ENCODE data around the gene EPHA6. TPM values are rescaled to one million over a fixed set of nuclear protein-coding genes. Genes with fewer than 3 reads are reported as not detected.

The EPHA6 gene
- total RNA-seq, 1 experiment from 2014 or later, result 0.61 TPM

GRCh38 chr3:97575742-97576141 lies 761.3 kb downstream of the EPHA6 start:
- no peaks in the 10 kb centered on the region for H3K27me3 Mint-ChIP-seq (ENCODE audit: low read depth)

More at GRCh38 chr3:97575742-97576141, 761.3 kb downstream of the EPHA6 start:
- TF ChIP-seq CTCF (conservative IDR thresholded peaks at IDR 0.05), result no peak
- no peaks in the 10 kb centered on the region for H3K9me3 ChIP-seq (ENCODE audit: control insufficient read depth, low read depth, low read length)
- H3K4ac ChIP-seq (ENCODE audit: low read depth, low read length), result no peak overlapping the region
- Mint-ChIP-seq H3K36me3 (ENCODE audit: insufficient read depth in 1 of 3, low read depth in 3 of 3) (no peaks in the 10 kb centered on the region), H3K27ac (no peak overlapping the region), H3K9me3 (no peaks in the 10 kb centered on the region), H3K4me3 (no peak overlapping the region), H3K4me1 (no peaks in the 10 kb centered on the region)
- H3K79me1 ChIP-seq (ENCODE audit: insufficient read depth, low read depth, low read length, poor library complexity, severe bottlenecking), result no peaks in the 10 kb centered on the region
- no peaks in the 10 kb centered on the region for H3K23me2 ChIP-seq (ENCODE audit: insufficient read length, low read depth, low read length, poor library complexity, severe bottlenecking)
- no peaks in the 10 kb centered on the region for H3K27me3 ChIP-seq (ENCODE audit: insufficient read depth, low read length)
- no peaks in the 10 kb centered on the region for H4K20me1 ChIP-seq (ENCODE audit: control insufficient read depth, insufficient read depth, insufficient read length)
- no peak overlapping the region for H3K27ac ChIP-seq (ENCODE audit: insufficient read length, low read depth, low read length)
- no peaks in the 10 kb centered on the region for H3K4me1 ChIP-seq (ENCODE audit: insufficient read depth, low read length)
- H2BK120ac ChIP-seq (ENCODE audit: low read depth, low read length, poor library complexity, severe bottlenecking), result no peak overlapping the region
- no peak overlapping the region for H3K18ac ChIP-seq (ENCODE audit: insufficient read length, low read depth, low read length)
- no peak overlapping the region for H2AK5ac ChIP-seq (ENCODE audit: insufficient read length, low read length)
- no peak overlapping the region for H3K56ac ChIP-seq (ENCODE audit: insufficient read length, low read depth, low read length)
- no peak overlapping the region for H3K23ac ChIP-seq (ENCODE audit: insufficient read length, low read depth, low read length)
- no peak overlapping the region for H4K91ac ChIP-seq (ENCODE audit: insufficient read length, low read depth, low read length)
- no peak overlapping the region for H4K8ac ChIP-seq (replicated peaks; ENCODE audit: insufficient read length, low read depth, low read length)
- no peak for DNase-seq
- H3K14ac ChIP-seq (ENCODE audit: insufficient read depth, low read length), result no peak overlapping the region
- no peak overlapping the region for H2BK5ac ChIP-seq (ENCODE audit: insufficient read length, low read length)
- H2BK20ac ChIP-seq (ENCODE audit: low read depth, low read length, poor library complexity, severe bottlenecking), result no peak overlapping the region
- no peak overlapping the region for H3K4me2 ChIP-seq (ENCODE audit: insufficient read depth, insufficient read length, low read length)
- no peaks in the 10 kb centered on the region for H3K79me2 ChIP-seq (ENCODE audit: insufficient read depth, low read length)
- WGBS (ENCODE audit: extremely low coverage, insufficient read length, low lambda C conversion rate), result no CpG with 5 or more reads among the region's 3 CpGs
- no peak overlapping the region for H3T11ph ChIP-seq (ENCODE audit: low read length)
- H2BK15ac ChIP-seq (ENCODE audit: low read depth, low read length), result no peak overlapping the region
- H3K9ac ChIP-seq (ENCODE audit: extremely low read depth, insufficient read length, low read length), result no peak overlapping the region
- no peak overlapping the region for H2BK12ac ChIP-seq (ENCODE audit: insufficient read length, low read depth, low read length)
- no peak overlapping the region for H2AFZ ChIP-seq (ENCODE audit: low read length)
- no peak overlapping the region for H4K5ac ChIP-seq (ENCODE audit: insufficient read length, low read depth, low read length)
